Measurements from ENCODE around the gene PRPF39. TPM values are rescaled to one million over a fixed set of nuclear protein-coding genes. Genes with fewer than 3 reads are reported as not detected.
"Not testable (repeated sequence)": the region's sequence is repeated elsewhere in the genome, so short reads cannot be mapped to it uniquely, and the experiment has no call there.

PRPF39 gene, protein sequence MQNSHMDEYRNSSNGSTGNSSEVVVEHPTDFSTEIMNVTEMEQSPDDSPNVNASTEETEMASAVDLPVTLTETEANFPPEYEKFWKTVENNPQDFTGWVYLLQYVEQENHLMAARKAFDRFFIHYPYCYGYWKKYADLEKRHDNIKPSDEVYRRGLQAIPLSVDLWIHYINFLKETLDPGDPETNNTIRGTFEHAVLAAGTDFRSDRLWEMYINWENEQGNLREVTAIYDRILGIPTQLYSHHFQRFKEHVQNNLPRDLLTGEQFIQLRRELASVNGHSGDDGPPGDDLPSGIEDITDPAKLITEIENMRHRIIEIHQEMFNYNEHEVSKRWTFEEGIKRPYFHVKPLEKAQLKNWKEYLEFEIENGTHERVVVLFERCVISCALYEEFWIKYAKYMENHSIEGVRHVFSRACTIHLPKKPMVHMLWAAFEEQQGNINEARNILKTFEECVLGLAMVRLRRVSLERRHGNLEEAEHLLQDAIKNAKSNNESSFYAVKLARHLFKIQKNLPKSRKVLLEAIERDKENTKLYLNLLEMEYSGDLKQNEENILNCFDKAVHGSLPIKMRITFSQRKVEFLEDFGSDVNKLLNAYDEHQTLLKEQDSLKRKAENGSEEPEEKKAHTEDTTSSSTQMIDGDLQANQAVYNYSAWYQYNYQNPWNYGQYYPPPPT
- polyA plus RNA-seq (2013, experiment 1 of 2; ENCODE audit: insufficient read length), result 20.1 TPM
- polyA plus RNA-seq (2013, experiment 2 of 2; ENCODE audit: insufficient read length), result 24.8 TPM

GRCh38 chr14:45083976-45084722, at the start of gene PRPF39:
Gene PRPF39 (plus strand): TSS chr14:45084116. CDS start chr14:45095240, 11,124 bp downstream.
- peak; percentile 93 for DNase-seq

DNA sequence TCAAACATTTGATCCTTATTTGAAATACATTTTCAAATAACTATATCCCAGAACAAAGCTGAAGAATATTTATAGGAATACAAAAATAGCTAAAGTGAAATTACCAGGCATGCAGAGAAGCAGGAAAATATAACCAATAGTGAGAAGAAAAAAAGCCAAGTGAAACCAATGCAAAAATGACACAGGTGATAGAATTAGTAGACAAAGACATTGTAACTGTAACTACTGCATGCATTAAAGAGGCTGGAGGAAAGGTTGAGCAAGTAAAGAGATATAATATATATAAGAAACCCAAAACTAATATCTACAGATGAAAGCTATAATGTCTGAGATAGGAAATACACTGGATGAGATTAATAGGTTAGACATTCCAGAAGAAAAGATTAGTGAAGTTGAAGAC, 49.2 kb upstream of the PRPF39 start:
- no peak for DNase-seq

GRCh38 chr14:45038256-45038655, 45.7 kb upstream of the PRPF39 start:
- no peak for DNase-seq

DNA sequence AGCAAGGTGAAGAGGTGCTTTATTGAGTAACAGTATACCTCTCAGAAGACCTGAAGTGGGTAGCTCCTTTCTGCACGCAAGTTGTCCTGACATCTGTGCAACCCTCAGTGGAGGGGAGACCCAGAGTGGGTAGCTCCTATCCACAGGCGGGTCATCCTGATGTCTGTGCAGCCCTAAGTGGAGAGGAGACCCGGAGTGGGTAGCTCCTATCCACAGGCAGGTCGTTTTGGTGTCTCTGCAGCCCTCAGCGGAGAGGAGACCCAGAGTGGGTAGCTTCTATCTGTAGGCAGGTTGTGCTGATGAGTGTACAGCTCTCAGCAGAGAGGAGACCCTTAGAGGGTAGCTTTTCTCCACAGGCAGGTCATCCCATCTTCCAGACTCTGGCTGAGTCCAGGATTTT, 45.1 kb upstream of the PRPF39 start:
- no peak for DNase-seq

GRCh38 chr14:45039390-45039789, 44.5 kb upstream of the PRPF39 start:
- DNase-seq, result no peak

GRCh38 chr14:45041641-45042040, 42.3 kb upstream of the PRPF39 start:
- DNase-seq, result no peak

- no peak for DNase-seq
Measured at GRCh38 chr14:45044638-45045037, 39.3 kb upstream of the PRPF39 start.

DNA sequence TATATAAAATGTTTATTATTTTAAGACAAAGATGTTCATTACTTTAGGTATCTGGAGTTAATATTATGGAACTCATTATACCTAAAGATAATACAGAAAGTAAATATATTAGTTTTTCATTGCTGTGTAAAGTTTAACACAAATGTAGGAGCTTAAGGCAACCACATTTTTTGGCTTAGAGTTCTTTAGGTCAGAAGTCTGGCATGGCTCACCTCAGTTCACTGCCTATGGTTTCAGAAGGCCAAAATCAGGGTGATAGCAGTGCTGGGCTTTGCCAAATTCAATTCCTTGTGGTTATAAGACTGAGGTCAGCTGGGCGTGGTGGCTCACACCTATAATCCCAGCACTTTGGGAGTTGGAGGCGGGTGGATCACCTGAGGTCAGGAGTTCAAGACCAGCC, 35.5 kb upstream of the PRPF39 start:
- DNase-seq, result no peak

DNA sequence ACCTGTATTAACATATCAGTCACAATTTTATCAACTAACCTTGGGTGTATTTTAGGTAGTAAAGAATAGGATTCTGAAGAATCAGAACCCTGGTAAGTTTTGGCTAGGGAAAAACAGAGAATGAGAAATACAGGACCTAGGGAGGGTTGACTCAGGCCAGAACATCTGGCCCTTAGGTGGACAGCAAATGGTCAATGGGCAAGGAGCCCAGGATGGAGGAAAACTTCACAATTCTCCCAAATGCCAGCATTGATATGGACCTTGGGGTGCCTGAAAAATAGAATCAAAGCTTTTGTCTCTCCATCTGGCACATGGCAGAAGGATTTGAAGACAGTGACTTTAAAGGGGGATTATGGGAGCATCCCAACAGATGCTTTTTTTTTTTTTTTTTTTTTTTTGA, 32.7 kb upstream of the PRPF39 start:
- DNase-seq, result no peak

DNA sequence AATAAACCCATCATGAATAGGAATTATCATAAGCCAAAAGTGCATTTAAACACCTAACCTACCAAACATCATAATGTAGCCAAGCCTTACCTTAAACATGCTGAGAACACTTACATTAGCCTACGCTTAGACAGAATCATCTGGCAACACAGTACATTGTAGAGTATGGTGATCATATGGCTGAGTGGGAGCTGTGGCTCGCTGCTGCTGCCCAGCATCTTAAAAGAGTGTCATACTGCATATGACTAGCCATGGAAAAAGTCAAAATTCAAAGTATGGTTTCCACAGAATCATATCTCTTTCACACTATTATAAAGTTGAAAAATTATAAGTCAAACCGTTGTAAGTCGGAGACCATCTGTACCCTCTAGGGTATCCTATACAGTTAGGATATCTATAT, 32.0 kb upstream of the PRPF39 start:
- no peak for DNase-seq

GRCh38 chr14:45057349-45057748, 26.6 kb upstream of the PRPF39 start:
- no peak for DNase-seq

DNA sequence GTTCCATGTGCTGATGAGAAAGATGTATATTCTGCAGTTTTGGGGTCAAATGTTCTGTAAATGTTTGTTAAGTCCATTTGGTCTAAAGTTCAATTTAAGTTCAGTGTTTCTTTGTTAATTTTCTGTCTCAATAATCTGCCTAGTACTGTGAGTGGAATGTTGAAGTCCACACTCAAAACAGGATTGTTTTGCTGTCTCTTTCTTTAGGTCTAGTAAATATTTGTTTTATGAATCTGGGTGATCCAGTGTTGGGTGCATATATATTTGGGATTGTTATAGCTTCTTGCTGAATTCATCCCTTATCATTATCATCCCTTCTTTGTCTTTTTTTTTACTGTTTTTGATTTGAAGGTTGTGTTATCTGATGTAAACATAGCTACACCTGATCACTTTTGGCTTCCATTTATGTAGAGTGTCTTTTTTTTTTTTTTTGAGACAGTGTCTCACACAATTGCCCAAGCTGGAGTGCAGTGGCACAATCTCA, 26.0 kb upstream of the PRPF39 start:
- DNase-seq, result no peak

- no peak for DNase-seq
Measured at GRCh38 chr14:45060551-45060950, 23.4 kb upstream of the PRPF39 start.

DNA sequence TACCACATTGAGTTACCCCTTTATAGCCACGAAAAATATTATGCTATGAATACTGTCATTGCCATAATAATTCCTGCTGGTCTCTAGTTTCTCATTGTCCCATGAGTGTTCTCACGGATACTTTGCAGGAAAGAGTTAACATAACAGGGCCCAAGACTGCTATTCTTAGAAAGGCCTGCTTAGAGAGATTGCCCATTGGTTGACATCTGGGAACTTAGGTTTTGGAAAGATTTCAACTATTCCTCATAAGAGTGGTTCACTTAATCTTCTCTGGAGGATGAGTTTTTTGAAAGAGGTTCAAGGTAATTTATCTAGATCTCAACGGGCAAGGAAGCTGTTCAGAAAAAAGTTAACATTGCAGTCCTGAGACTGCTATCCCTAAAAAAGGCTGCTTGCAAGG, 18.4 kb upstream of the PRPF39 start:
- DNase-seq, result no peak

GRCh38 chr14:45065956-45066355, 18.0 kb upstream of the PRPF39 start:
- DNase-seq, result no peak

GRCh38 chr14:45066667-45067066, 17.2 kb upstream of the PRPF39 start:
- DNase-seq, result no peak

DNA sequence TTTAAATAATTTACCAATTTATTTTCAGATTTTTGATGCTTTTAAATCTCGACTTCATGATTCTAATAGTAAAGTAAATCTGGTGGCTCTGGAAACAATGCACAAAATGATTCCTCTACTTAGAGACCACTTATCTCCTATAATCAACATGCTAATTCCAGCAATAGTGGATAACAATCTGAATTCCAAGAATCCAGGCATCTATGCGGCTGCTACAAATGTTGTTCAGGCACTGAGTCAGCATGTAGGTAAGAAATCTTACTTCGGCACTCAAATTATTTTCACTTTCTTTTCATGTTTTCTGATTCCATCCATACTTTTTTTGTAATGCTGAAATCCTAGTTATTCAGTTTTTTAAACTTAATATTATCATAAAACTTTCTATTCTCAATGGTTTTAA, 15.5 kb upstream of the PRPF39 start:
- DNase-seq, result no peak

- no peak for DNase-seq
Measured at GRCh38 chr14:45070215-45070614, 13.7 kb upstream of the PRPF39 start.

GRCh38 chr14:45072126-45072525, 11.8 kb upstream of the PRPF39 start:
- no peak for DNase-seq

- no peak for DNase-seq
Measured at GRCh38 chr14:45073231-45073879, 10.6 kb upstream of the PRPF39 start.

DNA sequence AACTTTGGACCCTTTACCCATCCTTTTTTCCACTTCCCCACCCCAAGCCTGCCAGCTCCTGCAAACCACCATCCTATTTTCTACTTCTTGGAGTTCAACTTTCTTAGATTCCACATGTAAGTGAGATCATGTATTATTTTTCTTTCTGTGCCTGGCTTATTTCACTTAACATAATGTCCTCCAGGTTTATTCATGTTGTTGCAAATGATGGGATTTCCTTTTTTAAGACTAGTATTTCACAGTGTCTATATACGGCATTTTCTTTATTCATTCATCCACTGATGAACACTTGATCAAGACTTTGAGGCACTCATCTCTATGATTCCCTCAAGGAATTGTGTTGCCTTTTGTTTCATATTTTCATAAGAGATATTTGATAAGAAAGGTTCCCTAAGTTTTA, 5.6 kb upstream of the PRPF39 start:
- no peak for DNase-seq

DNA sequence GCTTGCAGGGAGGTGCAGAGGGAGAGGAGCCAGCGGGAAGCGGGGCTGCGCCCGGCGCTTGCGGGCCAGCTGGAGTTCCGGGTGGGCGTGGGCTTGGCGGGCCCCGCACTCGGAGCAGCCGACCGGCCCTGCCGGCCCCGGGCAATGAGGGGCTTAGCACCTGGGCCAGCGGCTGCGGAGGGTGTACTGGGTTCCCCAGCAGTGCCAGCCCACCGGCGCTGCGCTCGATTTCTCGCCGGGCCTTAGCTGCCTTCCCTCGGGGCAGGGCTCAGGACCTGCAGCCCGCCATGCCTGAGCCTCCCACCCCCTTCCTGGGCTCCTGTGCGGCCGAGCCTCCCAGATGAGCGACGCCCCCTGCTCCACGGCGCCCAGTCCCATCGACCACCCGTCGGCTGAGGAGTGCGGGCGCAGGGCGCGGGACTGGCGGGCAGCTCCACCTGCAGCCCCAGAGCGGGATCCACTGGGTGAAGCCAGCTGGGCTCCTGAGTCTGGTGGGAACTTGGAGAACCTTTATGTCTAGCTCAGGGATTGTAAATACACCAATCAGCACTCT, 3.4 kb upstream of the PRPF39 start:
- DNase-seq, result not testable (repeated sequence)
